Retinal pigment epithelial cell (primary cell): ENCODE measurements around the gene BDKRB2.

Source experiments
- DNase-seq: peaks from one replicate; pipeline ENCODE4 v3.0.0-alpha.2; 2010; ENCODE audit warnings: low read depth
- H3K4me3 ChIP-seq: 2 replicates; pipeline ENCODE4 v1.5.1; 2011; ENCODE audit warnings: mild to moderate bottlenecking, low read length, control low read depth, moderate library complexity
- TF ChIP-seq, protein P1 (sequence below): conservative IDR thresholded peaks from 2 replicates; pipeline ENCODE4 v1.5.1; 2011; ENCODE audit warnings: low read depth, low read length, control low read depth, inconsistent platforms

The BDKRB2 gene

GRCh38 chr14:96271421-96271762 is 66.8 kb downstream of the BDKRB2 start:
- no peak for DNase-seq
- no peak overlapping the region for H3K4me3 ChIP-seq
- TF ChIP-seq, protein P1, sequence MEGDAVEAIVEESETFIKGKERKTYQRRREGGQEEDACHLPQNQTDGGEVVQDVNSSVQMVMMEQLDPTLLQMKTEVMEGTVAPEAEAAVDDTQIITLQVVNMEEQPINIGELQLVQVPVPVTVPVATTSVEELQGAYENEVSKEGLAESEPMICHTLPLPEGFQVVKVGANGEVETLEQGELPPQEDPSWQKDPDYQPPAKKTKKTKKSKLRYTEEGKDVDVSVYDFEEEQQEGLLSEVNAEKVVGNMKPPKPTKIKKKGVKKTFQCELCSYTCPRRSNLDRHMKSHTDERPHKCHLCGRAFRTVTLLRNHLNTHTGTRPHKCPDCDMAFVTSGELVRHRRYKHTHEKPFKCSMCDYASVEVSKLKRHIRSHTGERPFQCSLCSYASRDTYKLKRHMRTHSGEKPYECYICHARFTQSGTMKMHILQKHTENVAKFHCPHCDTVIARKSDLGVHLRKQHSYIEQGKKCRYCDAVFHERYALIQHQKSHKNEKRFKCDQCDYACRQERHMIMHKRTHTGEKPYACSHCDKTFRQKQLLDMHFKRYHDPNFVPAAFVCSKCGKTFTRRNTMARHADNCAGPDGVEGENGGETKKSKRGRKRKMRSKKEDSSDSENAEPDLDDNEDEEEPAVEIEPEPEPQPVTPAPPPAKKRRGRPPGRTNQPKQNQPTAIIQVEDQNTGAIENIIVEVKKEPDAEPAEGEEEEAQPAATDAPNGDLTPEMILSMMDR, result no peak

- H3K4me3 ChIP-seq, result no peak overlapping the region
- DNase-seq, result no peak
- TF ChIP-seq, protein P1, result no peak
Observed at GRCh38 chr14:96272777-96273473, 68.3 kb downstream of the BDKRB2 start.

- H3K4me3 ChIP-seq, result no peak overlapping the region
- DNase-seq, result no peak
- TF ChIP-seq, protein P1, result no peak
Observed at GRCh38 chr14:96273629-96274028, 69.0 kb downstream of the BDKRB2 start.

DNA sequence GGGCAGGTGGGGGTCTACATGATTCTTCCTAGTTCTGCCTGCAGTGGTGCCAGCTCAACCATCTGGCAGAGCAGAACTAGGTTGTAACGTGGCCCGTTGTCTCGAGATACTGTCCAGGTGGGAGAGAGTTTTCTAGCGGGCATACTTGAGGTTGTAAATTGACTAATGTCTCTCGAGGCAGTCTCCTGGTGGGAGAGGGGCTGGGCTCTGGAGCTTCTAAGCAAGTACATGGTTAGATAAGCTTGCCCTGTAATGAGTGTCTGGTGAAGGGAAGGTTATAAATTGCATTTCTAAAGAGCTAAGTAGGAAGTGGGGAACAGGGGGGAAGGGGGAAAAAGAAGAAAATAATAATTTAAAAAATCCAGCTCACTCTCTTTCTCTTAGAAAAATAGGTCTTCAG is 69.5 kb downstream of the BDKRB2 start:
- H3K4me3 ChIP-seq, result no peak overlapping the region
- no peak for DNase-seq
- TF ChIP-seq, protein P1, result no peak

DNA sequence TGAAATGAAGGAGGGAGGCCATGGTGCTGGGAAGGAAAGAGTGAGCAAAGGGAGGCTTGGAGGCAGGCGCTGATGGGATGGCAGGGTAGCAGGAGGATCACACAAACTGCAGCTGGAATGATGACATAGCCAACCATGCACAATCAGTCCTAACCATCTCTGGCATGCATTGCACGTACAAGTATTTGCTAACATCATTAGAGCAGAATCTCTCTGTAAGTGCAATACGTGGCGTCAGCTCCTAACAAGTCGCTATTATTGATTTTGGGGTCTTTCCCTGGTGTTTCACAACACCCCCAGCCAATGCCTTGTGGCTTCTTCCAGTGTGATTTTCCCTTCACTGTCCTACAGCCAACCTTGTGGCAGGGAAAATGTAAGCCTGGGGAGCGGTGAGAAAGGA is 69.9 kb downstream of the BDKRB2 start:
- no peak overlapping the region for H3K4me3 ChIP-seq
- DNase-seq, result no peak
- TF ChIP-seq, protein P1, result no peak

DNA sequence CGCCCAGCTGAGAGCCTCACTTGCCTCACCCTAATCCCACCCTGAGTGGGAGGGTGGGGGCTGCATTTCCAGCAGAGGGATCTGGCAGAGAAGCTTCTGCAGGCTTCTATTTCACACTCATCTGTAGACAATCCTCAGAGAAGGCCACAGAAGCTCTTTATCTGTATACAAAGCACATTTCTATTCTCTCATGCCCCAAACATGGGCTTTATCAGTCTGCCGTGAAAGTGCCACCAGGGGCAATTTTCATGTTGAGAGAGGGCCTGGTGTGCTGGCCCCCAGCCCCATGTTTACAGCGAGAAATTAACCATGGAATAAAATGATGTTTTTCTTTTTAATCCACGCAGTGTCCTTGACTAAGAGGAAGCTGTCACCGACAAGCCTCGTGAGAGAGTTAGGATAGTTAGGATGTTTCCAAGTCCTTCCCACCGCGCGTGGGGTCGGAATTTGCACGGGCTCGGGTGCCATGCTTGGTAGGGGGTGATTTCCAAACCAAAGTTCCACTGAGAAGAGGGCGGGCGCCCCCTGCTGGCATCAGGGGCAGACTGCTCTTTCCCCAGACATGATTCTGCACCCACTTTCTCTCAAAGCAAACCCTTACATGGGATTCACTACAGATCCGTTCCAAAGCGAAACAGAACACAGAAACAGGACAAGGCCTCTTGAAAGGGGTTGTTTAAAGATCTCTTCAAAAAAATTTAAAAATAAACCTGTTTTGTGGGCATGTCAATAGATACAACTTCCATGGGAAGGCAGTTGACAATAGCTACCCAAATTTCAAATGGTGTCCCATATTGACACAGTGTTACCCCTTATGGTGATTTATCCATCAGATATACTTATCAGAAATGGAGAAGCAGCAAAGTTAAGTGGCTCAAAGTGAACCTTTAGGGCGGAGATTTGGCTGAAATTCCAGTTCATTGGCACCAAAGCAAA is 70.8 kb downstream of the BDKRB2 start:
- no peak overlapping the region for H3K4me3 ChIP-seq
- TF ChIP-seq, protein P1, result peak; percentile 96

More for the DNA sequence above, 70.8 kb downstream of the BDKRB2 start:
- DNase-seq, result no peak
